HG02840 (cell line): ENCODE data around the gene TMIGD3.

Experiments used
- ATAC-seq: cut with Tn5 transposase; IDR thresholded peaks from one replicate; pipeline ENCODE4 v1.9.1; 2021; ENCODE audit warnings: mild to moderate bottlenecking, moderate library complexity, moderate number of reproducible peaks; ENCODE audit not compliant: unreplicated experiment, low FRiP score

The TMIGD3 gene

GRCh38 chr1:111450185-111450584, 53.2 kb downstream of the TMIGD3 start:
- no peak for ATAC-seq

DNA sequence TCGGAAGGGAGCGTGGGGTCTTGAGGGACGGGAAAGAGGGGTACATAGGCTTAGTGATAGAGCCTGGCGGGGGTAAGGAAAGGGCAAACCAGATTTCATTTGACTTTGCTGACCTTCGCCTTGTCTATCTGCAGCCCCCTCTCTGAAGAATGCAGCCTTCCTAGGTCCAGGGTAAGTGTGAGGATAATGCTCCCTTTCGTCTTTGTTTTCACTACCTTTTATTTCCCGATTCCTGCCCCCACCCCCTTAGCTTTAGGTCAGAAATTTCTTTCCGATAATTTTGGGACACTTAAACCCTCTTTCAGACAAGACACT, 53.8 kb downstream of the TMIGD3 start:
- ATAC-seq, result no peak

DNA sequence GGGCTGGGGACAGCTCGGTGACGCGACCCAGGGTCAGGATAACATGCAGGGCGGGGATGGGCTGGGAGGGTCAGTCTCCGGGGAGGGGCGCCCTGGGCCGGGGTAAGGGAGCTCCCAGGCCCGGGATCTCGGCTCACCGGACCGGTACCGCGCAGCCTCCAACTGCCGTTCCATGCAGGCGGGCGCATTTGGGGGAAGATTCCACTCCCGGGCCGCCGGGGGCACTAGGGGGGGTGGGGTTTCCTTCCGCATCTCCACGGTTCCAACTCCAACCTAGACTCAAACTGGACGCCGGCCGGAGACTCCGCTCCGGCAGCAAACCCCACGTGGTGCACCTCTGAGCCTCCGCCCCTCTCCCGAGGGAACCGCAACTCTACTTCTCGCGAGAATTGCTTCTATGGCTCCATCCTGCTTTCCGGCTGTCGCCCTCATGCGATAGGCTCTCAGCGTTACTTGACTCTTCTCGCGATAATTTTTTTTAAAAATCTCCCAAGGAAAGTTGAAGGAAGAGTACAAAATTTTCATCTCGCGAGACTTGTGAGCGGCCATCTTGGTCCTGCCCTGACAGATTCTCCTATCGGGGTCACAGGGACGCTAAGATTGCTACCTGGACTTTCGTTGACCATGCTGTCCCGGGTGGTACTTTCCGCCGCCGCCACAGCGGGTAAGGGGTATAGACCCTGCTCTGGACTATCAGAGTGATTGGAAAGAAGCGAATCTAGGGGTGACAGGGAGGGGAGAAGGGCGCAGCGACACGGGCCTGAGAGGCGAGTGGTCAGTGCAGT, 54.3 kb downstream of the TMIGD3 start, which contains the start of the genes ATP5PB and WDR77:
Gene ATP5PB, plus strand, starts transcription at position 547 of the 785 bp plus-strand sequence. Its CDS starts 78 bp downstream, at position 625.
Gene WDR77, minus strand, starts transcription at position 339 of the 785 bp plus-strand sequence. Its CDS starts 87 bp downstream, at position 252.
- ATAC-seq, result peak; percentile 97

DNA sequence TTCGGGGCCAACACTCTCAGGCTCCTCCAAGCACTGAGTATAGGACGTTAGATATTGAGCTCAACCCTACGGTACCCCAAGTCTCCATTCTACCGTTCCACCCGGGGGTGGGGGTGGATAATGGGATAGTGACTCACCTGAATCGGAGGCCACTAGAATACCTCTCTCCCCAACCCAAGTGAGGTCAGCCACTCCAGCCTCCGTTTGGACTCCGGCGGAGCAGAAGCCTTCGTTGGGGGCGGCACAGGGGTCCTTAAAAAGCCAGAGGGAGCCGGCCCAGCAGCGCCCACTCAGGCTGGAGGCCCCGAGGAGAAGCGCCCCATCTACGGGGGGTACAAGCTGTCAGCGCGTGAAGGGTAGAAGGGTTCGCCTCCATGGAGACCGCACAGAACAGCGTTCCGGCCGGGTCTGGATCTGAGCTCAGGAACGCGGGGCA, 54.9 kb downstream of the TMIGD3 start:
- ATAC-seq, result peak; percentile 2

DNA sequence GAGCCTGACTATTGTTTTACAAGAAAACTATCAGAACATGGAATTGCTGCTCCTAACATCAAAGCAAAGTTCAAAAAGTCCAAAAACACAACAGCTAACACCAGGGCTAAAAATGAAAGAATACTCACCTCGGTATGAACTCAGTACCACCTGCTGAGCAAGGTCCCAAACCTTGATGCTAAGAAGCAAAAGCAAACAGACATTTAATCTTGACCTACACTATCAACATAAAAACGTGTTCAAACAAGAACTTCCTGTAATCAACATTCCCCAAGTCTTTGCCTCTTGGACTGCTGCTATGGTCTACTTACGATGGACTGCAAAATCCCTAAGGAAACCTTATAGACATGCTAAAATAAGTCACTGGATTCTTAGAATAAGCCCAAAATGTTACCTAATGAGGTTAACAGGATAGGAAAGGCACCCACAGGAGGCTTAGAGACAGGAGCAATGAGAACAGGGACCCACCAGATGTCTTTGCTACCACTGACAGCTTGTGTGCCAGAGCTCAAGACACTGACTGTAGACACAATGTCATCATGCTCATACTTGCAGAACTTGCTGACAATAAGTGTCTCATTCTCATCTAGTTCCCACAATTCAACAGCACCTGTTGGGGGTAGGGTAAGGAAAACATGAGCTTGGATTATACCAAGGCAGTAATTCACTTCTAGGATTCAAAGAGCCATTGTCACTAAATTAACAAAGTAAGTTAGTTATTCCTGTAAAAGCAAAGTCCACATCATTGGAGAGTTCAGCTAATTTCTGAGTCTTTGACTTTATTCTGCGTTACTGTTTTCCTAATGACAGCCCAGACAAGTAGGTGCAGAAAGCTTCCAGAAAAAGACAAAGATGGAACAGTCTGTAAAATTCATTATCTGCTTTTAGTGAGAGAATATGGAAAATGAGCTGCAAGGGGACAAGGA, 56.2 kb downstream of the TMIGD3 start:
- ATAC-seq, result no peak

- ATAC-seq, result no peak
Observed at GRCh38 chr1:111446546-111446945, 56.9 kb downstream of the TMIGD3 start.

- ATAC-seq, result no peak
Observed at GRCh38 chr1:111444031-111444430, 59.4 kb downstream of the TMIGD3 start.

- ATAC-seq, result no peak
Observed at GRCh38 chr1:111442457-111442856, 61.0 kb downstream of the TMIGD3 start.

GRCh38 chr1:111441573-111442192, 61.8 kb downstream of the TMIGD3 start:
- no peak for ATAC-seq

DNA sequence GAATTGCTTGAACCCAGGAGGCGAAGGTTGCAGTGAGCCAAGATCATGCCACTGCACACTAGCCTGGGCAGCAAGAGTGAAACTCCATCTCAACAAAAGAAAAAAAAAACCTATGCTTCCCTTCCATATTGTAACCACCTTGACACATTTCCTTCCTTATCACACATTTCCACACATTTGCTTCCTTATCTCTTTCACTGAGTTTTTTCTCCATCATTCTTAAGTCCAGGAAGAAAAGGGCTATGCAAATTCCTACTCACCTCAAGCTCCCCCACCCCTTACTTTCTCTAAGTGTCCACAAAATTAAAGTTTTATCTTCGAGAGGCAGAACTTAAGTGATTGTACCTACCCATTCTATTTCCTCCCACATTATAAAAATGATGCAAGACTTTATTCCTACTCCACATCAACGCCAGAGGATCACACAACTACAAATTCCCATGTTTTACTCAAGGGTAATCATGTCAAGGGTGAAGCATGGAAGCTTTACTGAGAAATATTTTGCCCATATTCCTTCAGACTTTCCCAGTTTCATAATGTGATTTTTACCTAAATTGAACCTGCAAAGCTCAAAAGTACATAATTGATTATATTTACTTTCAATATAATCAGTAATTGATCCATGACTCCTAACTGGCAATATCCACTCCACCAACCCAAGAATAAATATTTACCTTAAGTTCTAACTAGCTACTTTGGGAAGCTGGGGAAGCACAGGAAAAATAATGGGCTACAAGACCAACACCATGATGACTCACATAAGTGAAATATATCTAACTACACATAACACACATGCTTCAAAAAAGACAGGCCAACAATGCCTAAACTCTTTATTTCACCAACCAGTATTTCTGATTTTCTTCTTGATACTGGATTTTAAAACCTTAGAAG, 63.7 kb downstream of the TMIGD3 start:
- ATAC-seq, result no peak

DNA sequence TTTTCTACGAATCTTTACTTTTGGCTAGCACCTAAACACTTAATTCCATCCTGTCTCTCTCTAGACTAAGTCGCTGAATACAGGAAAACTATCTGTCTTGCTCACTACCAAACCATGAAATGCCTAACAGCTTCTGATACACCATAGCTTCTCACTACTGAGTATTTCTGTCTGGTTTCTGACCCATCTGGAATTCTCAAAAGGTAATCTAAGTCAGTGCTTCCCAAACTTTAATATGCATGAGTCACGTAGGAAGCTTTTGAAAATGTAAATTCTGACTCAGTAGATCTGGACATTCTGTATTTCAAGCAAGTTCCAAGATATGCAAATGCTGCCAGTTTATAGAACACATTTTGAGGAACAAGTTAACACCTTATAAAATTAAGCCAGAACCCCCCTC, 66.7 kb downstream of the TMIGD3 start:
- no peak for ATAC-seq
